Stimulated activated CD8-positive, alpha-beta memory T cell treated with anti-CD3 and anti-CD28 coated beads, Interleukin-2, amount 100 ng/mL, for 1 hour (primary cell): ENCODE data around the gene CXCR4.
"Not testable (repeated sequence)": the region's sequence is repeated elsewhere in the genome, so short reads cannot be mapped to it uniquely, and the experiment has no call there.

Experiments used
- DNase-seq, 2 donors: peaks; one replicate each; pipeline ENCODE4 v3.0.0-alpha.2; 2020; ENCODE audit warnings: low read depth in 2 of 2

The CXCR4 gene

GRCh38 chr2:136115183-136115761 is 2.7 kb downstream of the CXCR4 start:
- no peak for DNase-seq

- DNase-seq, result no peak
Measured at GRCh38 chr2:136114382-136114781, 3.6 kb downstream of the CXCR4 start.

- DNase-seq, result no peak
Measured at GRCh38 chr2:136113209-136113971, 4.6 kb downstream of the CXCR4 start.

GRCh38 chr2:136112317-136113208 is 5.4 kb downstream of the CXCR4 start:
- DNase-seq, result no peak

- no peak for DNase-seq
Measured at GRCh38 chr2:136111711-136112110, 6.2 kb downstream of the CXCR4 start.

- no peak for DNase-seq
Measured at GRCh38 chr2:136110526-136110925, 7.4 kb downstream of the CXCR4 start.

- no peak for DNase-seq
Measured at GRCh38 chr2:136108463-136108862, 9.5 kb downstream of the CXCR4 start.

GRCh38 chr2:136107051-136108033 is 10.6 kb downstream of the CXCR4 start:
- no peak for DNase-seq

GRCh38 chr2:136106505-136106904 is 11.4 kb downstream of the CXCR4 start:
- DNase-seq, result no peak

GRCh38 chr2:136104977-136105376 is 13.0 kb downstream of the CXCR4 start:
- no peak for DNase-seq

- no peak for DNase-seq
Measured at GRCh38 chr2:136101042-136101441, 16.9 kb downstream of the CXCR4 start.

GRCh38 chr2:136098441-136098840 is 19.5 kb downstream of the CXCR4 start:
- no peak for DNase-seq

- DNase-seq, result no peak
Measured at GRCh38 chr2:136093583-136093982, 24.4 kb downstream of the CXCR4 start.

- no peak for DNase-seq
Measured at GRCh38 chr2:136091899-136092298, 26.1 kb downstream of the CXCR4 start.

- not testable (repeated sequence) for DNase-seq
Measured at GRCh38 chr2:136087901-136088460, 30.0 kb downstream of the CXCR4 start.

- DNase-seq, result no peak
Measured at GRCh38 chr2:136086253-136087016, 31.5 kb downstream of the CXCR4 start.

GRCh38 chr2:136085453-136086209 is 32.3 kb downstream of the CXCR4 start:
- no peak for DNase-seq

- no peak for DNase-seq
Measured at GRCh38 chr2:136081582-136082210, 36.3 kb downstream of the CXCR4 start.

GRCh38 chr2:136080114-136080513 is 37.8 kb downstream of the CXCR4 start:
- DNase-seq, result no peak
